Kidney (tissue), 14 donors: ENCODE measurements around the gene BRINP1. TPM values are rescaled to one million over a fixed set of nuclear protein-coding genes. Genes with fewer than 3 reads are reported as not detected.

Source experiments
- DNase-seq, 5 donors: peaks; one replicate each; pipeline ENCODE4 v3.0.0-alpha.2; 2013 to 2020
- FAIRE-seq: peaks from 2 replicates; lab custom pipeline; 2012; peaks lifted over from hg19 to GRCh38; lab: Jason Lieb, UNC
- H3K27ac ChIP-seq, 2 donors: one replicate each; pipeline ENCODE4 v1.7.0; 2013; ENCODE audit warnings: low read depth in 2 of 2, low read length in 2 of 2, inconsistent platforms in 1 of 2
- H3K27me3 ChIP-seq: one replicate; pipeline ENCODE4 v1.7.1; 2013; ENCODE audit warnings: low read length, inconsistent platforms; ENCODE audit not compliant: control insufficient read depth, insufficient read depth
- H3K36me3 ChIP-seq, 3 donors: one replicate each; pipeline versions ENCODE4 v1.7.0 to v1.7.1; 2013; ENCODE audit warnings: low read length in 3 of 3, control low read depth in 1 of 3, inconsistent platforms in 1 of 3; ENCODE audit not compliant: insufficient read depth in 3 of 3, control insufficient read depth in 2 of 3
- H3K4me1 ChIP-seq, 3 donors: one replicate each; pipeline versions ENCODE4 v1.7.0 to v1.7.1; 2013; ENCODE audit warnings: low read length in 3 of 3, inconsistent platforms in 1 of 3, low read depth in 1 of 3; ENCODE audit not compliant: control insufficient read depth in 2 of 3, insufficient read depth in 2 of 3
- H3K4me3 ChIP-seq, 3 donors: one replicate each; pipeline versions ENCODE4 v1.7.0 to v1.8.1; 2013; ENCODE audit warnings: low read length in 3 of 3, control low read depth in 1 of 3, inconsistent platforms in 1 of 3
- H3K9ac ChIP-seq, 3 donors: one replicate each; pipeline versions ENCODE4 v1.7.0 to v1.7.1; 2013; ENCODE audit warnings: low read length in 3 of 3, control low read depth in 1 of 3, inconsistent platforms in 1 of 3
- H3K9me3 ChIP-seq, 3 donors: one replicate each; pipeline versions ENCODE4 v1.7.0 to v1.7.1; 2013; ENCODE audit warnings: low read length in 3 of 3, control low read depth in 1 of 3, inconsistent platforms in 1 of 3; ENCODE audit not compliant: control insufficient read depth in 2 of 3, insufficient read depth in 1 of 3
- intact Hi-C: fragments of 100-400 bp; cut with DNase I; formaldehyde crosslinking; loops from one replicate; pipeline ENCODE4 v1.11.1; 2022
- polyA plus RNA-seq: library from polyadenylated mRNA; stranded (reverse); fragments of 350-450 nt; fragmentation: Illumina TruSeq; extraction: RNeasy Lipid Tissue Mini Kit (QIAGEN cat#74804); gene quantifications from one replicate; pipeline ENCODE4 v1.2.3, GENCODE V29; 2014; ENCODE audit warnings: low read depth, low replicate concordance; ENCODE audit not compliant: insufficient read depth
- total RNA-seq: library from RNA; stranded (reverse); fragmentation: NEBNext Ultra II Directional; extraction: Animal tissue kit (Norgen Biotek cat#: 25700); gene quantifications from one replicate; pipeline ENCODE4 v1.2.1, GENCODE V29; 2021
- TF ChIP-seq, protein P1 (sequence below): IDR thresholded peaks from 3 replicates; pipeline ENCODE4 v1.5.1; 2012; ENCODE audit warnings: mild to moderate bottlenecking, moderate library complexity, borderline replicate concordance; ENCODE audit not compliant: insufficient read depth; ENCODE audit errors: extremely low read depth
- donor health status: control.
- donor health status: control.
- donor health status: control.
- donor health status: control.
- donor health status: control.
- donor health status: DM: yes; HTN: yes; CAD: no.
- donor health status: Normal renal cell carcinoma (clear cell type).

The BRINP1 gene
- total and polyA plus RNA-seq, 2 donors from 2014 or later, result 0.84 to 1.4 TPM

DNA sequence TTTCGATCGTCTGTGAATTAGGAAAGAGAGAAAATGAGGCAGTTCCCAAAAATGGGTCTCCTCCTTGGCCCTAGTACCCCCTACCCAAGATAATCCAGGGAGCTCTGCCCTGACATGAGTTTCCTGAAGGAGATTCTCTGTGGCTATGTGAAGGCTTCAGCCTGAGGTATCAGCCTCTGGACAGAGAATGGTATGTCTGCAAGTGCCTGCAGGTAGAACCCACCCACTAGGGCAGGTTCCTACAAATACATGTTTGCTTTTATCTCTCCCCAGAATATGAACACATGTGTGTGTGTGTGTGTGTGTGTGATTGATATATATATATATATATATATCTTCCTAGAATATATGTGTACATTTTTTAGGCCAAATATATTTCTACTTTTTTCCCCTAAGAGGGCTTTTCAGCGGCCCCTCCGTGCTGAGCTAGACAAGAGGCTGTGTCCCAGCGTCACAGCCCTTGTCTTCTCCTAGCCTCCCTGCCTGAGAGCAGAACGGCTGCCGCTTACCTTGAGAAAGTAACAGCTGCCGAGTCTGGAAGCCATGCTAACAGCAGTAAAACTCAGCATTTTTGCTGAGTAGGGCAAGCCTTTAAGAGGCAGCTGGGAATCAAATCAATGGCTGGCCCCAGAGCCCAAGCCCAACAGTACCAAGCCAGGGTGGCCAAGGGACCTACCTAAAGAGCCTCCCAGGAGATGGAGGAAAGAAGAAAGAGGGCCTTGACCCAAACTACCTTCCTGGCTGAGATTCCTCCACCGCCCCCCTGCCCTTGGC is 2.1 kb downstream of the BRINP1 start:
- Histone ChIP-seq H3K27me3 (peaks cover 5% of the 10 kb centered on the region), H3K9me3 (no peaks in the 10 kb centered on the region), H3K27ac (no peak overlapping the region), H3K4me3 (no peak overlapping the region), H3K4me1 (no peaks in the 10 kb centered on the region), H3K9ac (no peak overlapping the region), H3K36me3 (no peaks in the 10 kb centered on the region)
- no peak for FAIRE-seq
- TF ChIP-seq, protein P1, sequence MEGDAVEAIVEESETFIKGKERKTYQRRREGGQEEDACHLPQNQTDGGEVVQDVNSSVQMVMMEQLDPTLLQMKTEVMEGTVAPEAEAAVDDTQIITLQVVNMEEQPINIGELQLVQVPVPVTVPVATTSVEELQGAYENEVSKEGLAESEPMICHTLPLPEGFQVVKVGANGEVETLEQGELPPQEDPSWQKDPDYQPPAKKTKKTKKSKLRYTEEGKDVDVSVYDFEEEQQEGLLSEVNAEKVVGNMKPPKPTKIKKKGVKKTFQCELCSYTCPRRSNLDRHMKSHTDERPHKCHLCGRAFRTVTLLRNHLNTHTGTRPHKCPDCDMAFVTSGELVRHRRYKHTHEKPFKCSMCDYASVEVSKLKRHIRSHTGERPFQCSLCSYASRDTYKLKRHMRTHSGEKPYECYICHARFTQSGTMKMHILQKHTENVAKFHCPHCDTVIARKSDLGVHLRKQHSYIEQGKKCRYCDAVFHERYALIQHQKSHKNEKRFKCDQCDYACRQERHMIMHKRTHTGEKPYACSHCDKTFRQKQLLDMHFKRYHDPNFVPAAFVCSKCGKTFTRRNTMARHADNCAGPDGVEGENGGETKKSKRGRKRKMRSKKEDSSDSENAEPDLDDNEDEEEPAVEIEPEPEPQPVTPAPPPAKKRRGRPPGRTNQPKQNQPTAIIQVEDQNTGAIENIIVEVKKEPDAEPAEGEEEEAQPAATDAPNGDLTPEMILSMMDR, result no peak
- no peak for DNase-seq
- intact Hi-C loops, result no loop called here

DNA sequence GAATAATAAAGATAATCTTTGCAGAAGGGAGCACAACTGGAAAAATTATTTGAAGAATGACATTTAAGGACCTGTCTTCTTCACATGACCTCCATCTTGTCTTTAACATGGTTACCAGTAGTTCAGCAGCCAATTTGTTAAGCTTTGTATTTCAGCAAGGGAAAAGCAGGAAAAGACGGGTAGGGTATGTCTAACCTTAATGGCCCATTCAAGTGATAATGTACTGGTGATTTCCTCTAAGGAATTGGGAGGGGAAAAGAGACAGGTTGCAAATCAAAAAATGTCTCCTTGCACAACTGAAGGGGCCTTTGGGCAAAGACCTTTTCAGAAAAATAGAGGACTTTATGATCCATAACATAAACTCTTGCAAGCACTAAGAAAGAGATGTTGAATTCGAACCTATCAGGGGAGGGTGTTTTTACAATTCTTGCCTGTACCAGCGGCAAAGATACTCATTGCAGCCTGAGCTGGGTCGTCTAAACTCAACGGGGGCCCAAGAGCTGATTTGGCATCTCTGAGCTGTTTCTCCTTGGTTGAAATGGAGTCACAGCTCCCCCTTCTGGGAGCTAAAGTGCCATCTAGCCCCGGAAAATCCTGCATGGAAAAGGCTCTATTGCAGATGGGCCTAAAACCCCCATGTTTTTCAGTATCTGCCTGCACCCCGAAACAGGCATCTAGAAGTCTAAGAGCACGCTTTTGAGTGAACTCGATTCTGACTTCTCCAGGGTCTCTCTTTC is 3.8 kb downstream of the BRINP1 start:
- H3K4me3 ChIP-seq, result no peak overlapping the region
- DNase-seq (peak in 4 of 5 donors; percentile 71 to 87 (median 76)), FAIRE-seq (no peak)
- H3K4me1 ChIP-seq, result no peaks in the 10 kb centered on the region
- no peaks in the 10 kb centered on the region for H3K36me3 ChIP-seq
- TF ChIP-seq, protein P1, result peak; percentile 58
- intact Hi-C loops, result no loop called here
- no peaks in the 10 kb centered on the region for H3K9me3 ChIP-seq
- H3K27ac ChIP-seq, result no peak overlapping the region
- peaks cover 5% of the 10 kb centered on the region for H3K27me3 ChIP-seq
- H3K9ac ChIP-seq, result no peak overlapping the region

DNA sequence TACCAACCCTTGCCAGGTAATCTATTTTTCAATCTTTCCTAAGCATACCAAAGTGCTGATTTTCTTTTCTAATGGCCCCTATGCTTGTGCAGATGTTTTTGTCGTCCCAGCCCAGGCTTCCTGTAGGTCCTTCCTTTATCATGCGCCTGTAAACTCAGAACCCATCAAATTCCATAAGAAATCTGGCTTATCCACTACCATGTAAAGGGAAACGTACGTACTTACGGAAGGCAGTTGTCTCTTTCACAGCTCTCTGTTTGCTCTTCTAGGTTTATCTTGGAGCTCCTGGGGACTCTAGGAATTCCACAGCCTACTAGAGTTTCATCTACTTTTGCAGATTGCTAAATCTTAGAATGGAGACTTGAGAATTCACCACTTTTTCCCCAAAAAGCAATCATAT is 9.0 kb downstream of the BRINP1 start:
- FAIRE-seq (no peak), DNase-seq (no peak)
- intact Hi-C loops, result no loop called here
- Histone ChIP-seq H3K9me3 (no peaks in the 10 kb centered on the region), H3K27ac (no peak overlapping the region), H3K36me3 (no peaks in the 10 kb centered on the region), H3K4me1 (no peaks in the 10 kb centered on the region), H3K4me3 (no peak overlapping the region), H3K27me3 (no peaks in the 10 kb centered on the region), H3K9ac (no peak overlapping the region)
- TF ChIP-seq, protein P1, result no peak
